GM10266 (cell line): Measurements from ENCODE around the gene HEG1.

Source experiments
- DNase-seq: peaks from one replicate; pipeline ENCODE4 v3.0.0; 2012; ENCODE audit errors: extremely low spot score
- CTCF ChIP-seq: IDR thresholded peaks from 2 replicates; pipeline ENCODE4 v1.5.1; 2012; ENCODE audit warnings: mild to moderate bottlenecking, low read depth; ENCODE audit not compliant: control insufficient read depth, insufficient read depth; ENCODE audit errors: missing control alignments

HEG1 gene

GRCh38 chr3:124972457-124972856 is 83.3 kb downstream of the HEG1 start:
- DNase-seq, result no peak
- TF ChIP-seq CTCF, result no peak

GRCh38 chr3:124969963-124970722 is 85.7 kb downstream of the HEG1 start:
- no peak for TF ChIP-seq CTCF
- DNase-seq, result no peak

DNA sequence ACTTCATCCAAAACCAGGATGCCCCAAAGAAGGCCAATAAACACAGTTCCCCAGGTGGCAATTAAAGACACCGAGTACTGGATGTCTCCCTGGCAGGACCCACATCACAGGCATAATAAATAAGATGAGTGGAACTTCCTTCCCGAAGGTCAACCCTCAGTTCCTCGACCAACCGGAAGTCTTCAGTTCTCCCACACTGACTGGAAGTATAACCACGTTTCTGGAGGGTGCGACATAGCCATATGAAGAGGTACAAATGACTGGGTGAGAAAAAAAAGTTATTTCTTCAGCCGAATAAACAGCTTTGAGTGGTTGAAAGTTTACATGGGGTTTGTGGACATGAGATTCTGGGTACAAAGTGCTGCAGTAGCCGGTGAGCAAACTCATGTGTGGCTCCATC is 86.6 kb downstream of the HEG1 start:
- no peak for TF ChIP-seq CTCF
- no peak for DNase-seq

- TF ChIP-seq CTCF, result no peak
- DNase-seq, result no peak
Measured at GRCh38 chr3:124967964-124968363, 87.8 kb downstream of the HEG1 start.

DNA sequence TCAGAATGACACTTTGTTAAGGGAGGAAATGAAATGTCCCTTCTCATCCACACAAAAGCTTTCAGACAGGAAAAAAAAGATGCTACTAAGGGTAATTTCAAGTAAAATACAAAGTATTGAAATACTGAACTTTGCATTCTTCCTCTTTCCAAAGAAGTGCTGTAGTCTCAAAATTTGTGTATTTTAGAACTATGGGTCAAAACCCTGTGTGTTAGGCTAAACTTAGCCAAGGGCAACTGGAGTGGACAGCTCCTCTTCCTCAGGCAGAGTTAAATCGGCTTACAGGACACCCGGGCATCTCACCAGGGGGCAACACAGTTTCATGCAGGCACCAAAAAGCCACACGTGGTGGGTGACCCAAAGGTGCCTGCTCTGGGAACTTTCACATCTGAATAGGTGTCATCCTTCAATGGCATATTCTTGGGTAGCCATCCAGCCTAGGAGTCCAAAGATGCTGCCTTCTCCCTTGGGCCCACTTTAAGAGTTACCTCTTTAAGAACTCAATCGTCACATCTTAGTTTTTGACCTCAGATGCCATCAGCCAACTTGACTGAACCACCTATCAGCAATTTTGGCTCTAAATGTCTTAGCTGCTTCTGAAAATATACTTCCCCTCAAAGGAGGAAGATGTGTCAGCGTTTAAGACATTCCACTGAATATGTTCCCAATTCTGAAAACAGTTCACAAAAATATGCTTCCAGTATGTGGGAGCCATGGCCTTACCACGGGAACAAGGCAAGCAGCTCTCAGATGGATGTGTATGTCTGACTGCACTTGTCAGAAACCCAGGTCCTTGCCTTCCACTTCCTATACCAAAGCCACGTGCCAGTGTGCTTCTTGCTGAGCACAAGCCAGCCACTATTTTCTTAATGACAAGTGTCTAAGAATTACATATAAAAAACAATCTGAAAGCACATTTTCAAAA is 89.0 kb downstream of the HEG1 start:
- DNase-seq, result no peak
- TF ChIP-seq CTCF, result no peak

DNA sequence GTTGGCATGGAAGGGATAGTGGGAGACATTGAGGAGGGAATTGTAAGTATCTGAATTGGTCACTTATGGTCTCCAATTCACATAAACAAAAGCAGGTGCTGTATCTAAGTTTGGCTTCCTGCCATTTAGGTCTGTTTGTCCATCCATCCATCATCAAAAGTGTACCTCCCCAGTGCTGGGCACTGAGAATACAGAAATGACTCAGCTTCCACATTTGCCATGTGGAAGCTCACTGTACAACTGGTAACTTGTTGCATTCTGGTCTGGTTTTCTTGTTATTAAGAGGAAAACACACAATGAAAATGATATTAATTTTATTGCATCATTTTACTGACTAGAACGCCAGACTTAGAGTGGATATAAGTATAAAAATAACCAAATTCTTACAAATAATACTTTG is 90.4 kb downstream of the HEG1 start:
- no peak for DNase-seq
- no peak for TF ChIP-seq CTCF

DNA sequence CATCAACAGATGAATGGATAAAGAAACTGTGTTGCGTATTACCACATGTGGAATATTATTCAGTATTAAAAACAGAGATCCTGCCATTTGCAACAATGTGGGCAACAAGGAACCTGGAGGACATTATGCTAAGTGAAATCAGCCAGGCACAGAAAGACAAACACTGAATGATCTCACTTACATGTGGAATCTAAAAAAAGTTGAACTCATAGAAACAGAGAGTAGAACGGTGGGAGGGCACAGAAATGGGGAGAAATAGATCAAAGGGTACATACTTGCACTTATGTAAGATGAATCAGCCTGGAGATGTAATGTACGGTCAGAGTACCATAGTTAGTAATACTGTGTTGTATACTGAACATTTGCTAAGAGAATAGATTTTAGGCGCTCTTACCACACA is 91.4 kb downstream of the HEG1 start:
- no peak for DNase-seq
- TF ChIP-seq CTCF, result no peak
